ENCODE measurements around the gene FAM209B.

The FAM209B gene

GRCh38 chr20:56506103-56506502 is 26.9 kb upstream of the FAM209B start:
- DNase-seq (ENCODE audit: low read depth) = no peak
- TF ChIP-seq, protein P1, sequence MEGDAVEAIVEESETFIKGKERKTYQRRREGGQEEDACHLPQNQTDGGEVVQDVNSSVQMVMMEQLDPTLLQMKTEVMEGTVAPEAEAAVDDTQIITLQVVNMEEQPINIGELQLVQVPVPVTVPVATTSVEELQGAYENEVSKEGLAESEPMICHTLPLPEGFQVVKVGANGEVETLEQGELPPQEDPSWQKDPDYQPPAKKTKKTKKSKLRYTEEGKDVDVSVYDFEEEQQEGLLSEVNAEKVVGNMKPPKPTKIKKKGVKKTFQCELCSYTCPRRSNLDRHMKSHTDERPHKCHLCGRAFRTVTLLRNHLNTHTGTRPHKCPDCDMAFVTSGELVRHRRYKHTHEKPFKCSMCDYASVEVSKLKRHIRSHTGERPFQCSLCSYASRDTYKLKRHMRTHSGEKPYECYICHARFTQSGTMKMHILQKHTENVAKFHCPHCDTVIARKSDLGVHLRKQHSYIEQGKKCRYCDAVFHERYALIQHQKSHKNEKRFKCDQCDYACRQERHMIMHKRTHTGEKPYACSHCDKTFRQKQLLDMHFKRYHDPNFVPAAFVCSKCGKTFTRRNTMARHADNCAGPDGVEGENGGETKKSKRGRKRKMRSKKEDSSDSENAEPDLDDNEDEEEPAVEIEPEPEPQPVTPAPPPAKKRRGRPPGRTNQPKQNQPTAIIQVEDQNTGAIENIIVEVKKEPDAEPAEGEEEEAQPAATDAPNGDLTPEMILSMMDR (IDR thresholded peaks at IDR 0.05; ENCODE audit: low read depth, low read length, missing control alignments) = no peak
- no peak overlapping the region for H3K4me3 ChIP-seq (ENCODE audit: low read depth, low read length)
- in situ Hi-C loops (cut with HindIII; ENCODE audit: low sequenced_read_pairs) = no loop called here

GRCh38 chr20:56511926-56512325 is 21.1 kb upstream of the FAM209B start:
- TF ChIP-seq, protein P1 (IDR thresholded peaks at IDR 0.05; ENCODE audit: low read depth, low read length, missing control alignments) = no peak
- in situ Hi-C loops (cut with HindIII; ENCODE audit: low sequenced_read_pairs) = no loop called here
- H3K4me3 ChIP-seq (ENCODE audit: low read depth, low read length) = no peak overlapping the region
- DNase-seq (ENCODE audit: low read depth) = no peak

- DNase-seq (ENCODE audit: low read depth) = no peak
- in situ Hi-C loops (cut with HindIII; ENCODE audit: low sequenced_read_pairs) = no loop called here
- no peak overlapping the region for H3K4me3 ChIP-seq (ENCODE audit: low read depth, low read length)
- TF ChIP-seq, protein P1 (IDR thresholded peaks at IDR 0.05; ENCODE audit: low read depth, low read length, missing control alignments) = no peak
Observed at GRCh38 chr20:56513161-56514150, 19.6 kb upstream of the FAM209B start.

DNA sequence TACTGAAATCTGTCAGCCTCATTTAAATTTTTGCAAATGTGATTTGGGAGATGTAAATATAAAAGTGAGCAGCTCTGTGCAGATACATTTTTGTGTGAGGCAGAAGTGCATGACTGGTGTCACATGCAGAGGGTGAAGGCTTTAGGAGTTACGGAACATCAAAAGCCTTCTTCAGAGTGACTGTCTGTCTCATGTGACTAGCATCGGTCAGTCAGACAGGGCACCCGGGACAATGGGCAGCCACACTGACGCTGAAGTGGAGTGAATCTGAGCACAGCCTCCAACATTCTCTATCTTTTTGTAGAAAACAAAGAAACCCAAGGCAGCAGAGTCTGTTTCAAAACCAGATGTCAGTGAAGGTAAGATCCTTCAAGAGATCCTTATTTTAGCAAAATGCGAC is 16.4 kb upstream of the FAM209B start:
- no peak overlapping the region for H3K4me3 ChIP-seq (ENCODE audit: low read depth, low read length)
- no peak for DNase-seq (ENCODE audit: low read depth)
- in situ Hi-C loops (cut with HindIII; ENCODE audit: low sequenced_read_pairs) = no loop called here
- TF ChIP-seq, protein P1 (IDR thresholded peaks at IDR 0.05; ENCODE audit: low read depth, low read length, missing control alignments) = no peak

DNA sequence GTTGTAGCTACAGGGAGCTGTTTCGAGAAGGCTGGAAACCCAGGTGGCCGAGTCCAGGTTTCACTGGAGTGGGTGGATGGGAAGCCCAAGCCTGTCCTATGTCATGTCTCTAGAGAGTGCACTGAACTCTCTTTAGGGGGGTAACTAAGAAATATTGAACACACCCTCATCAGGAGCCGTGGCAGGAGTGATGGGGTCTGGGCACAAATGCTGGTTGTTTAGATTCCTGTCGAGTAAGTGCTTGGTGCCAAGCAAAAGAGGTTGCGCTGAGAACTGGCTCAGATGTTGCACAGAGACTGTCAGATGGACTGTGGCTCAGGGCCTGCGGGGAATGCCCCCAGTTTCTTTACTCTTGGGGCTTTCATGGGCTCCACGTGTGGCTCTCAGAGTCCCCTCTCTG is 15.8 kb upstream of the FAM209B start:
- in situ Hi-C loops (cut with HindIII; ENCODE audit: low sequenced_read_pairs) = no loop called here
- DNase-seq (ENCODE audit: low read depth) = no peak
- H3K4me3 ChIP-seq (ENCODE audit: low read depth, low read length) = no peak overlapping the region
- TF ChIP-seq, protein P1 (IDR thresholded peaks at IDR 0.05; ENCODE audit: low read depth, low read length, missing control alignments) = no peak

DNA sequence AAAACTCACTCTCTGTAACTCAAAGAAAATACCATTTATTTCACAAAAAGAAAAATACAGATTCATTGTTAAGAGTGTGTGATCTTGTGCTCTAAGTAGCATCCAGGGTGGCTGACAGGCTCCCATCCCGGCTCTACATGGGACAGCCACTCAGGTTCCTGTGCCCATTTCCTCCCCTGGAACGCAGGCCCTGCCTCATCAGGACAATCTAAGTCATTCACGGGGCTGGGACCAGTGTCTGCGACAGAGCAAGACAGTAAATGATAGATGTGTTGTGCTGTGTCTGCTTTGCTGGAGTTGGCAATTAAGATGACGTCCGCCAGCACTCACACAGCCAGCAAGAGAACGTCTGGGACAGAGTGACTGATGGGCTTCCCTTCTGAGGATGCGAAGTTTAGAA is 15.4 kb upstream of the FAM209B start:
- TF ChIP-seq, protein P1 (IDR thresholded peaks at IDR 0.05; ENCODE audit: low read depth, low read length, missing control alignments) = no peak
- in situ Hi-C loops (cut with HindIII; ENCODE audit: low sequenced_read_pairs) = no loop called here
- no peak overlapping the region for H3K4me3 ChIP-seq (ENCODE audit: low read depth, low read length)
- no peak for DNase-seq (ENCODE audit: low read depth)
